ENCODE data around the gene CA10.

The CA10 gene

GRCh38 chr17:52049051-52049450, 109.5 kb downstream of the CA10 start:
- no peaks in the 10 kb centered on the region for H3K27me3 ChIP-seq (ENCODE audit: insufficient read depth, low read depth)
- H3K4me2 ChIP-seq: no peak overlapping the region
- no peak overlapping the region for H3K9ac ChIP-seq
- no peak overlapping the region for H2AFZ ChIP-seq (ENCODE audit: low read depth)
- no peak overlapping the region for H3K27ac ChIP-seq
- H3K36me3 ChIP-seq (ENCODE audit: insufficient read depth): no peaks in the 10 kb centered on the region
- no peaks in the 10 kb centered on the region for H3K4me1 ChIP-seq (ENCODE audit: low read depth, poor library complexity, severe bottlenecking)
- H3K79me2 ChIP-seq (ENCODE audit: insufficient read depth, low read depth): no peaks in the 10 kb centered on the region
- H4K20me1 ChIP-seq (ENCODE audit: insufficient read depth): no peaks in the 10 kb centered on the region
- no peak overlapping the region for H3K4me3 ChIP-seq (IDR thresholded peaks at IDR 0.05; ENCODE audit: insufficient read depth, low read depth, low read length)
- TF ChIP-seq CTCF (conservative IDR thresholded peaks at IDR 0.05; ENCODE audit: low read depth, low read length): no peak

- Histone ChIP-seq H3K4me1 (ENCODE audit: low read depth, poor library complexity, severe bottlenecking) (no peaks in the 10 kb centered on the region), H3K36me3 (ENCODE audit: insufficient read depth) (no peaks in the 10 kb centered on the region), H3K27me3 (ENCODE audit: insufficient read depth, low read depth) (no peaks in the 10 kb centered on the region), H3K4me2 (no peak overlapping the region), H3K9ac (no peak overlapping the region), H3K79me2 (ENCODE audit: insufficient read depth, low read depth) (no peaks in the 10 kb centered on the region), H2AFZ (ENCODE audit: low read depth) (no peak overlapping the region), H4K20me1 (ENCODE audit: insufficient read depth) (no peaks in the 10 kb centered on the region), H3K27ac (no peak overlapping the region), H3K4me3 (IDR thresholded peaks at IDR 0.05; ENCODE audit: insufficient read depth, low read depth, low read length) (no peak overlapping the region)
- no peak for TF ChIP-seq CTCF (conservative IDR thresholded peaks at IDR 0.05; ENCODE audit: low read depth, low read length)
Measured at GRCh38 chr17:52048137-52048898, 110.2 kb downstream of the CA10 start.

- H3K27ac ChIP-seq: no peak overlapping the region
- no peak overlapping the region for H3K4me3 ChIP-seq (IDR thresholded peaks at IDR 0.05; ENCODE audit: insufficient read depth, low read depth, low read length)
- no peaks in the 10 kb centered on the region for H3K79me2 ChIP-seq (ENCODE audit: insufficient read depth, low read depth)
- TF ChIP-seq CTCF (conservative IDR thresholded peaks at IDR 0.05; ENCODE audit: low read depth, low read length): no peak
- H3K4me1 ChIP-seq (ENCODE audit: low read depth, poor library complexity, severe bottlenecking): no peaks in the 10 kb centered on the region
- no peak overlapping the region for H3K4me2 ChIP-seq
- no peaks in the 10 kb centered on the region for H3K27me3 ChIP-seq (ENCODE audit: insufficient read depth, low read depth)
- no peak overlapping the region for H2AFZ ChIP-seq (ENCODE audit: low read depth)
- H4K20me1 ChIP-seq (ENCODE audit: insufficient read depth): no peaks in the 10 kb centered on the region
- no peak overlapping the region for H3K9ac ChIP-seq
- H3K36me3 ChIP-seq (ENCODE audit: insufficient read depth): no peaks in the 10 kb centered on the region
Measured at GRCh38 chr17:52047086-52047485, 111.4 kb downstream of the CA10 start.

GRCh38 chr17:52041123-52041617, 117.3 kb downstream of the CA10 start:
- H3K4me1 ChIP-seq (ENCODE audit: low read depth, poor library complexity, severe bottlenecking): no peaks in the 10 kb centered on the region
- no peak overlapping the region for H3K27ac ChIP-seq
- no peaks in the 10 kb centered on the region for H3K79me2 ChIP-seq (ENCODE audit: insufficient read depth, low read depth)
- H4K20me1 ChIP-seq (ENCODE audit: insufficient read depth): no peaks in the 10 kb centered on the region
- H3K27me3 ChIP-seq (ENCODE audit: insufficient read depth, low read depth): no peaks in the 10 kb centered on the region
- no peaks in the 10 kb centered on the region for H3K36me3 ChIP-seq (ENCODE audit: insufficient read depth)
- no peak overlapping the region for H2AFZ ChIP-seq (ENCODE audit: low read depth)
- H3K4me2 ChIP-seq: no peak overlapping the region
- no peak for TF ChIP-seq CTCF (conservative IDR thresholded peaks at IDR 0.05; ENCODE audit: low read depth, low read length)
- H3K9ac ChIP-seq: no peak overlapping the region
- H3K4me3 ChIP-seq (IDR thresholded peaks at IDR 0.05; ENCODE audit: insufficient read depth, low read depth, low read length): no peak overlapping the region
